Vagina (tissue), 2 donors: ENCODE results near the gene GDNF.

ENCODE experiments used
- POLR2A ChIP-seq, 2 donors: fragments of 450-650 bp; IDR thresholded peaks; one replicate each; pipeline ENCODE4 v1.6.1; 2017; ENCODE audit warnings: antibody characterized with exemption in 2 of 2, mild to moderate bottlenecking in 2 of 2, moderate library complexity in 2 of 2
- TF ChIP-seq, protein P1 (sequence below), 3 experiments: fragments of 450-650 bp in 2 of 3; fragments of 200-600 bp in 1 of 3; sonication (generic) in 1 of 3; IDR thresholded peaks; one replicate each; pipeline ENCODE4 v1.5.1; 2017 to 2019; ENCODE audit warnings: antibody characterized with exemption in 3 of 3, mild to moderate bottlenecking in 2 of 3, moderate library complexity in 2 of 3

DNA sequence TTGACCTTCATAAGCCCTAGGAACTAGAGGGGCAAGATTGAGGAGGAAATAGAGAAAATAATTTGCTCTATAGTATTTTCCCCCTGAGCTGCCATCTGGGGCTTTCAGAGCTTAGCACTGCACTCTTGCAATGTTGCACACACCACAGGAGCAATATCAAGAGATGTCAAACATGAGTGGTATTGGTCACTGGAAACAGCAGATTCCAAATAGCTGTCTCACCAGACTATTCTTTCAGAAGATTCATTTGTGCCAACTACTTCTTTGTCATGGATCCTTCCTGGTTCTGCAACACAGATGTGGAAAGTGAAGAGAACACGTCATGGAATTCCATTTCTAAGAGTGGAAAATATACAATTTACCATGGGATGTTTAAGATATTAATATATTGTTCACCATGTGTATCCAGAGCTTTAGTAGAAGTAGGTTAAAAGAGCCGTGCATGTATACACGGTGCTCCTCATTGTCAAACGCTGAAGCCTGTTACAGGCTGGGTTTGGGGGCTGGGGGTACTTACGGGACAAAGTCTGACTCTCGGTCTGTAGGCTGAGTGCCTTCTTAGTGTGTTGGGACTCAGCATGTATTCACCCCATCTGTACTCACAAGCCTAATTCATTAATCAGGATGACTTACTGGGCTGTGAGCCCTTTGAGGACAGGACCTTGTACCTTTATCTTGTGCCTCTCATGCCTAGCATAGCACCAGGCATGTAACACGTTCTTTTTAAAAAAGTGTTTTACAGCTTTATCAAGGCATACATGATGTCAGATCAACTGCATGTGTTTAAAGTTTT is 31.4 kb upstream of the GDNF start:
- TF ChIP-seq, protein P1, sequence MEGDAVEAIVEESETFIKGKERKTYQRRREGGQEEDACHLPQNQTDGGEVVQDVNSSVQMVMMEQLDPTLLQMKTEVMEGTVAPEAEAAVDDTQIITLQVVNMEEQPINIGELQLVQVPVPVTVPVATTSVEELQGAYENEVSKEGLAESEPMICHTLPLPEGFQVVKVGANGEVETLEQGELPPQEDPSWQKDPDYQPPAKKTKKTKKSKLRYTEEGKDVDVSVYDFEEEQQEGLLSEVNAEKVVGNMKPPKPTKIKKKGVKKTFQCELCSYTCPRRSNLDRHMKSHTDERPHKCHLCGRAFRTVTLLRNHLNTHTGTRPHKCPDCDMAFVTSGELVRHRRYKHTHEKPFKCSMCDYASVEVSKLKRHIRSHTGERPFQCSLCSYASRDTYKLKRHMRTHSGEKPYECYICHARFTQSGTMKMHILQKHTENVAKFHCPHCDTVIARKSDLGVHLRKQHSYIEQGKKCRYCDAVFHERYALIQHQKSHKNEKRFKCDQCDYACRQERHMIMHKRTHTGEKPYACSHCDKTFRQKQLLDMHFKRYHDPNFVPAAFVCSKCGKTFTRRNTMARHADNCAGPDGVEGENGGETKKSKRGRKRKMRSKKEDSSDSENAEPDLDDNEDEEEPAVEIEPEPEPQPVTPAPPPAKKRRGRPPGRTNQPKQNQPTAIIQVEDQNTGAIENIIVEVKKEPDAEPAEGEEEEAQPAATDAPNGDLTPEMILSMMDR (IDR thresholded peaks at IDR 0.05): no peak
- no peak for TF ChIP-seq POLR2A (IDR thresholded peaks at IDR 0.05)
